DND-41 (cell line): Measurements from ENCODE around the gene ZNF234.

Experiments
- ATAC-seq: fragments of 200-7000 bp; cut with Tn5 transposase; 3 replicates; pipeline ENCODE4 v1.9.1; 2021; ENCODE audit warnings: low read depth; ENCODE audit not compliant: insufficient read depth
- DNase-seq: peaks from one replicate; pipeline ENCODE4 v3.0.0-alpha.2; 2020
- H2AFZ ChIP-seq: 2 replicates; pipeline ENCODE4 v1.6.0; 2012; ENCODE audit warnings: low read depth, low read length
- H3K27ac ChIP-seq: 2 replicates; pipeline ENCODE4 v1.5.1; 2012; ENCODE audit warnings: low read length, inconsistent platforms
- H3K27me3 ChIP-seq: fragments of 200-600 bp; sonication (generic); 2 replicates; pipeline ENCODE4 v1.6.0; 2012; ENCODE audit warnings: low read length, mild to moderate bottlenecking, inconsistent platforms; ENCODE audit not compliant: insufficient read depth, poor library complexity
- H3K36me3 ChIP-seq: 2 replicates; pipeline ENCODE4 v1.5.1; 2012; ENCODE audit warnings: low read length, inconsistent platforms; ENCODE audit not compliant: insufficient read depth
- H3K4me1 ChIP-seq: 2 replicates; pipeline ENCODE4 v1.5.1; 2012; ENCODE audit warnings: mild to moderate bottlenecking, low read length; ENCODE audit not compliant: insufficient read depth
- H3K4me2 ChIP-seq: 2 replicates; pipeline ENCODE4 v1.6.0; 2012; ENCODE audit warnings: mild to moderate bottlenecking, moderate library complexity, low read length, inconsistent platforms; ENCODE audit not compliant: insufficient read depth
- H3K4me3 ChIP-seq, 2 experiments: fragments of 200-600 bp in 1 of 2; shearing (Covaris generic) in 1 of 2; 2 replicates each; pipeline ENCODE4 v1.5.1; 2012 to 2016; ENCODE audit warnings: inconsistent platforms in 2 of 2, low read length in 2 of 2, mild to moderate bottlenecking in 2 of 2, low read depth in 1 of 2, moderate library complexity in 1 of 2
- H3K79me2 ChIP-seq: 2 replicates; pipeline ENCODE4 v1.6.0; 2012; ENCODE audit warnings: low read length, inconsistent platforms; ENCODE audit not compliant: insufficient read depth
- H3K9ac ChIP-seq: 2 replicates; pipeline ENCODE4 v1.6.0; 2012; ENCODE audit warnings: low read depth, mild to moderate bottlenecking, inconsistent platforms, low read length, moderate library complexity
- H3K9me3 ChIP-seq: 2 replicates; pipeline ENCODE4 v1.5.1; 2012; ENCODE audit warnings: low read length, moderate library complexity, mild to moderate bottlenecking, inconsistent platforms; ENCODE audit not compliant: insufficient read depth, severe bottlenecking
- H4K20me1 ChIP-seq: 2 replicates; pipeline ENCODE4 v1.6.0; 2012; ENCODE audit warnings: low read length; ENCODE audit not compliant: insufficient read depth
- EZH2 ChIP-seq: IDR thresholded peaks from 3 replicates; pipeline ENCODE4 v1.6.1; 2012; ENCODE audit warnings: borderline replicate concordance, low read depth, mild to moderate bottlenecking, moderate library complexity, low read length, inconsistent platforms; ENCODE audit not compliant: severe bottlenecking
- TF ChIP-seq, protein P1 (sequence below): IDR thresholded peaks from 2 replicates; pipeline ENCODE4 v1.5.1; 2012; ENCODE audit warnings: borderline replicate concordance, low read length, moderate library complexity, mild to moderate bottlenecking; ENCODE audit not compliant: poor library complexity, severe bottlenecking; ENCODE audit errors: extremely low read depth

Gene ZNF234

DNA sequence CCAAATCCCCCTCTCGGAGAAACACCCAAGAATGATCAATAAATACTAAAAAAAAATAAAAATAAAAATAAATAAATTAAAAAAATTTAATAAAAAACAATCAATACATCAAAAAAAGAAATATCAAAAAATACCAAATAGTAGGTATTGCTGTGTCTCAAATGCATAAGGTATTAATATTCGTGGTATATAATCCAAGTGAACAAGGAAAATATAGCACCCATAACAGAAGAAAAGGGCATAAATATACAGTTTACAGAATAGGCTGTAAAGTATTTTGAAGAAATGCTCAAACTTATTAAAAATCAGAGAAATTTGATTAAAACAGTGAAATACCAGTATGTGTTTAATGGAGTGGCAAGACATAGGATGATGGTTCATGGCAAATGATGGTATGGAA is 63.4 kb downstream of the ZNF234 start:
- no peak overlapping the region for H2AFZ ChIP-seq
- no peak overlapping the region for H3K27ac ChIP-seq
- TF ChIP-seq, protein P1, sequence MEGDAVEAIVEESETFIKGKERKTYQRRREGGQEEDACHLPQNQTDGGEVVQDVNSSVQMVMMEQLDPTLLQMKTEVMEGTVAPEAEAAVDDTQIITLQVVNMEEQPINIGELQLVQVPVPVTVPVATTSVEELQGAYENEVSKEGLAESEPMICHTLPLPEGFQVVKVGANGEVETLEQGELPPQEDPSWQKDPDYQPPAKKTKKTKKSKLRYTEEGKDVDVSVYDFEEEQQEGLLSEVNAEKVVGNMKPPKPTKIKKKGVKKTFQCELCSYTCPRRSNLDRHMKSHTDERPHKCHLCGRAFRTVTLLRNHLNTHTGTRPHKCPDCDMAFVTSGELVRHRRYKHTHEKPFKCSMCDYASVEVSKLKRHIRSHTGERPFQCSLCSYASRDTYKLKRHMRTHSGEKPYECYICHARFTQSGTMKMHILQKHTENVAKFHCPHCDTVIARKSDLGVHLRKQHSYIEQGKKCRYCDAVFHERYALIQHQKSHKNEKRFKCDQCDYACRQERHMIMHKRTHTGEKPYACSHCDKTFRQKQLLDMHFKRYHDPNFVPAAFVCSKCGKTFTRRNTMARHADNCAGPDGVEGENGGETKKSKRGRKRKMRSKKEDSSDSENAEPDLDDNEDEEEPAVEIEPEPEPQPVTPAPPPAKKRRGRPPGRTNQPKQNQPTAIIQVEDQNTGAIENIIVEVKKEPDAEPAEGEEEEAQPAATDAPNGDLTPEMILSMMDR: no peak
- TF ChIP-seq EZH2: no peak
- no peak overlapping the region for H3K9ac ChIP-seq
- DNase-seq (no peak), ATAC-seq (no peak)
- peaks cover 8% of the 10 kb centered on the region; the same call in 1 of the 2 replicates for H3K79me2 ChIP-seq
- H3K36me3 ChIP-seq: no peaks in the 10 kb centered on the region
- H3K27me3 ChIP-seq: no peaks in the 10 kb centered on the region
- no peaks in the 10 kb centered on the region for H4K20me1 ChIP-seq
- H3K4me1 ChIP-seq: peaks cover 19% of the 10 kb centered on the region
- H3K4me3 ChIP-seq: no peak overlapping the region
- H3K4me2 ChIP-seq: no peak overlapping the region
- H3K9me3 ChIP-seq: peaks cover 10% of the 10 kb centered on the region

DNA sequence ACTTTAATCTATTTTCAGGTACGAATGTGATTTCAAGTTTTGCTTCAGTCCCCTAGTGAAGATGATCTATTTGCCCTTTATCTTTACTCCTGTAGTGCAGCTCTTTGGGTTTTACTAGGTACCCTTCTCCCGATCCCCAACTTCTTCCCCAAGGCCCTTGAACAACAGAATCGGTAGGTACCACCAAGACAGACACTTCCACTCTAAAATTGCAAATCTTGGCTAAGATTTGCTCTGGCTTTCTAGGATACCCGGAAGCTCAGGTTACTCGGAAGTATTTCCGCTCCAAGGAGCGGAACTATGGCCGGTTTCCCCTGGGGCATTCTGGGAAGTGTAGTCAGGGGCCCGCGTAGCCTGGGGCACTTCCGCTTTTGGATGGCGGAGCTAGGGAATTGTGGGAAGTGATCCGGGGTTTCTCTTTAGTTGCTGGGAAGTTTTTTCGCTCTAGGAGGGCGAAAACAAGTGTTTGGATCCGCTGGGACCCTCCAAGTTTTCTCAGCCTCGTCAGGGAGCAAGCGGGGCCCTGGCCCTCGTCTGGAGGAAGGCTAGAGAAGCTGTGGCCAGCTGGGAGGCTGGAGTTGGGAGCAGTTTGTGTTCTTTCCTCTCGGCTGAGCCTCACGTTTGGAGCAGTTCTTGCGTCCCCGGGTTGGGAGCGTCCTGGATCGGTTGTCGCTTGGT is 65.9 kb downstream of the ZNF234 start:
- Histone ChIP-seq H3K4me3 (peak overlapping the region; percentile 65 to 67), H3K9me3 (peaks cover 10% of the 10 kb centered on the region), H3K27ac (peak overlapping the region; percentile 83), H4K20me1 (no peaks in the 10 kb centered on the region), H3K27me3 (no peaks in the 10 kb centered on the region), H3K9ac (peak overlapping the region; percentile 67), H3K79me2 (peaks cover 8% of the 10 kb centered on the region; the same call in 1 of the 2 replicates), H3K4me1 (peaks cover 27% of the 10 kb centered on the region), H3K36me3 (no peaks in the 10 kb centered on the region), H3K4me2 (peak overlapping the region; percentile 79), H2AFZ (peak overlapping the region; percentile 91)
- TF ChIP-seq, protein P1: no peak
- TF ChIP-seq EZH2: no peak
- ATAC-seq: peak; percentile 100
- DNase-seq: peak; percentile 92
